GM21423 (cell line): ENCODE data around the gene PLXDC2.
"Not testable (repeated sequence)": the region's sequence is repeated elsewhere in the genome, so short reads cannot be mapped to it uniquely, and the experiment has no call there.

Source experiments
- ATAC-seq: cut with Tn5 transposase; IDR thresholded peaks from one replicate; pipeline ENCODE4 v1.9.1; 2021; ENCODE audit warnings: mild to moderate bottlenecking, moderate library complexity; ENCODE audit not compliant: unreplicated experiment

Gene PLXDC2

DNA sequence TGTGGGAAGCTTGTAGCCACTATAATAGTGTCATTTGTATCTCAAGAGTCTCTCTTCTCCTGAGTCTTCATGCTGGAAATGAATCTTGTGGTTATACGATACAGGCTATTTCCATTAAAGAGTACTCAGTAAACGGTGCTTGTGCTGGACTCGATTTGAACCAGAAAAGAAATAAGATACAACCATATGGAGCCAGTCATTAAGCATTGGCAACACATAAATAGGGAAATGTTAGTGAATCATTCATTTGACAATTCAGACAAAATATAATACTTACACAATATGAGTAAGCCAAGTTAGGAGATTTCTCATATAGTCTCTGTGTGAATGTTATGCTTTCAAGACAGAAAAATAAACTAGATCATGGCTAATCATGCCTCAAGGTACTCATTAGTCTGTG is 356.8 kb downstream of the PLXDC2 start:
- ATAC-seq = no peak

- ATAC-seq = no peak
These were observed 359.5 kb downstream of the PLXDC2 start for GRCh38 chr10:20175719-20176118.

- ATAC-seq = no peak
These were observed 364.5 kb downstream of the PLXDC2 start for GRCh38 chr10:20180766-20181165.

DNA sequence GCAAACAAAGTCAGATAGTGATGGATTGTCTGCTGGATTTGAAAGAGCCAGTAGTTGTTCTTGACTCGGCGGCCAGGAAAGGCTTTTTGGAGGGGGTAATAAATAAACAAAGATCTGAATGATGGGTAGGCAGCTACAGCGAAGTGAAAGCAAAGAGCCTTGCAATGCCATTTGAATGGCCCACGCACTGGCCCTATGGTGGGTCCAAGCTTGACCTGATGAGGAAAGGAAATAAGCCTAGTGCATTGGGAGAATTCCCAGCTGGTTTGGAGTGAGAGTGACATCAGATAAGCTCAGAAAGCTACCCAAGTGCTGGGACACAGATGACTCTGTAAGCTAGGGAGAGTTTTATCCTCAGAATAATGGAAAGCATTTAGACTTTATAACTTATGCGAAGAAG is 365.2 kb downstream of the PLXDC2 start:
- ATAC-seq = no peak

GRCh38 chr10:20185116-20185515 is 368.9 kb downstream of the PLXDC2 start:
- ATAC-seq = no peak

- ATAC-seq = not testable (repeated sequence)
These were observed 375.2 kb downstream of the PLXDC2 start for GRCh38 chr10:20191392-20191791.

DNA sequence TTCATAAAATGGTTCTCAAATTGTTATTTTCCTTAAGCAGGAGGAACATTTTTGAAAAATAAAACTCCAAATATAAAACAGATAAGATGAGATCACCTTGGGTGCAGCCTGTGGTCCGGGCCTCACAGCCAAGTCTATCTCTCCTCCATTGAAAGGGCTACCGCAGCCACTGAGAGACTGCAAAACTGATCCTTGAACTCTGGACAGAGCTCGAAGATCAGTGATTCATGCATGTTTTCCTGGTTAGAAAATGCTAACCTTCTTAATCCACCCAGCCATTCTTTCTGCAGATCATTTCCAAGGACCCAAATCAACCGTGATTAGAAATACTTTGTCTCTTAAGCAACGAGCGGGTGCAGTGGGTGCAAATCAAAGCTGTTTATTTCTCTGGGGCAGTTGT is 378.8 kb downstream of the PLXDC2 start:
- no peak for ATAC-seq

DNA sequence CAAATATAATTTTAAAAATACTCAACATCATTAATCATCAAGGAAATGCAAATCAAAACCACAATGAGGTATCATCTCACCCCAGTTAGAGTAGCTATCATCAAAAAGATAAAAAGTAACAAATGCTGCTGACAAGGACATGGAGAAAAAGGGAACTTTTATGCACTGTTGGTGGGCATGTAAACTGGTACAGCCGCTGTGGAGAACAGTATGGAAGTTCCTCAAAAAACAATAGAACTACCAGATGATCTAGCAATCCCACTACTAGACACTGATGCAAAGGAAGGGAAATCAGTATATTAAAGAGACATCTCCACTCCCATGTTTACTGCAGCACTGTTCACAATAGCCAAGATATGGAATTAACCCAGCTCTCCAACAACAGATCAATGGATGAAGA is 384.5 kb downstream of the PLXDC2 start:
- no peak for ATAC-seq

- ATAC-seq = no peak
These were observed 386.1 kb downstream of the PLXDC2 start for GRCh38 chr10:20202337-20202736.

DNA sequence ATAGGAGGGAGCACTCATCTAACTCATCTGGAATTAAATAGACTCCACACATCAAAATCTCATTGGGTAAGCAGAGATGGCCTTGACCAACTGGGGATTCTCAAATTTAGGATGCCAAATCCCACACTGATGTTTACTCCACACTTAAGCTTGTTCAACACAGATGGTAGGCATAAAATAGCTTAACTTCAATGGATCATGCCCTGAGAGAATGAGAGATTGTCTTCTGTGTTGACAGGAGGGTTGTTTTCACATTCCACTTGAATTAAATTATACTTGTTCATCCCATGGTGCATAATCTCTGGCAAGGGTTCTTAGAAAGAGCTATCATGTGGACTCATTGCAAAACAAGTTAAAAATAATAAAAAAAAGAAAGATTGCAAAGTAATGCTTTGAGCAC is 391.4 kb downstream of the PLXDC2 start:
- no peak for ATAC-seq

GRCh38 chr10:20209098-20209497 is 392.9 kb downstream of the PLXDC2 start:
- ATAC-seq = not testable (repeated sequence)

GRCh38 chr10:20215547-20216152 is 399.4 kb downstream of the PLXDC2 start:
- ATAC-seq = no peak

DNA sequence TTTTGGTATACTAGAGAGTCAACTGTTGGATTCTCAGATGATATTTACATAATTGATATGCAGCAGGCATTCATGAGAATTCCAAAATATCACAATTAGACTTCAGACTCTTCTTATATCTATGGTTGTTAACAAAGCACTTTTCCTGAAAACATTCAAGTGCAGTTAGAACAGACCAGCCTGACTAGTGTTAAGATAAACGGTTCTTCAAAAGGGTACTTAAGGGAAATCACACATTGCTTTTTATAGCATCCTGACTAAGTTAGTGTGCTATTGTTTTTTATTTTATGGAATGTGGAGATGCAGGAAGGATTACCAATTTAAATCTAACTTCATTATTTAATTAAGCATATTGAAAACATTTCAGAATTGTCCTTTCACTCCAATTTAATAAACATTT is 405.1 kb downstream of the PLXDC2 start:
- ATAC-seq = no peak

DNA sequence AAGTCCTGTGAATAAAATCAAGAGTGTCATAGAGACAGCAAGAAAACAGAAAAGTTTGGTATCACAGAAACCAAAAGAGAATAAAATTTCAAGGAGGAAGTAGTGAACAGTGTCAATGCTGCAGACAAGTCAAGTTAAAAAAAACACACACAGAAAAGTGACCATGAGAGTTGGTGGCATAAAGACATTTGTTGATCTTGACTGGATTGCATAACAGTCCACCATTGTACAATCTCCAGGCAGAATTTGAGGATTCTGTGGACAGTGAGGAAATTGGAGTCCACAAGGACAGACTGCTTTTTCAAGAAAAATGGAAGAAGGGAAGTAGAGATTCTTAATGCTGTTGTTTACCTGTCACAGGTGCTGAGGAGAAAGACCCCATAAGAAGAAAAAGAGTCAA is 412.5 kb downstream of the PLXDC2 start:
- no peak for ATAC-seq

DNA sequence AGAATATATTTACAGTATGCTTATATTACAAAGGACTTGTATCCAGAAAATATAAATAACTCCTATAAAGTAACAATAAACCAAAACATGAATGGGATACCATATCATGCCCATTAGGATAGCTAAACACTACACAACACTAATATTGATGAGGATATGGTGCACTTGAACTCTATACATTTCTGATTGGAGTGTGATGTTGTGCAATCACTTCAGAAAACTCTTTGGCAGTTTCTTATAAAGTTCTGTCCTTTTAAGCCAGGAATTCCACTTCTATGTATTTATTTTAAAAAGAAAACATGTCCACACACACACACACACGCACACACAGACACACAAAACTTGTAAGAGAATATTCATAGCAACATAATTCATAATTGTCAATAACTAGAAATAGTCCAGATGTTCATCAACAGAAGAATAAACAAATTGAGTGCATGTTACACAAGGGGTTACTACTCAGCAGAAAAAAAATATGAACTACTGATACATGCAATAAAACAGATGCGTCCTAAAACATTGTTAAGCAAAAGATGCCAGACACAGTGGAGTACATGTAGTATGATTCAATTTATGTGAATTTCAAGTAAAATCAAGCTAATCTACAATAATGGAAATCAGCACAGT is 416.0 kb downstream of the PLXDC2 start:
- no peak for ATAC-seq

GRCh38 chr10:20233423-20233822 is 417.2 kb downstream of the PLXDC2 start:
- no peak for ATAC-seq

DNA sequence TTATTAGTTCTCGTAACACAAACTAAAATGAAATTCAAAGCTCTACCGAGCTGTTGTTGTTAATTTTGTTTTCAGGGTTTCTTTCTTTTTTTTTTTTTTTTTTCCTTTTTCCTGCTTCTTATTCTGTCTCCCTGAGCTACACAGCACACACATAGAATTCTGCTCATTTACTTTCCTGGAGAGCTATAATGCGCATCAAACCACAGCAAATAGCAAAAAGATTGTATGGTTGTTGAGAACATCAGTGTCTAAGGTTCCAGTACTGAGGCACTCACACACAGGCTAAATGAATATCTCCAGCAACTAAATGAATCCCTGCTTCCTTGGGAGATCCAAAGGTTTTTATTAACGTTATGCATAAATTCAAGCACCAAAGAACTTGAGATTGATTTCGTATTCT is 418.3 kb downstream of the PLXDC2 start:
- ATAC-seq = no peak

- ATAC-seq = no peak
These were observed 420.9 kb downstream of the PLXDC2 start for GRCh38 chr10:20237091-20237570.

DNA sequence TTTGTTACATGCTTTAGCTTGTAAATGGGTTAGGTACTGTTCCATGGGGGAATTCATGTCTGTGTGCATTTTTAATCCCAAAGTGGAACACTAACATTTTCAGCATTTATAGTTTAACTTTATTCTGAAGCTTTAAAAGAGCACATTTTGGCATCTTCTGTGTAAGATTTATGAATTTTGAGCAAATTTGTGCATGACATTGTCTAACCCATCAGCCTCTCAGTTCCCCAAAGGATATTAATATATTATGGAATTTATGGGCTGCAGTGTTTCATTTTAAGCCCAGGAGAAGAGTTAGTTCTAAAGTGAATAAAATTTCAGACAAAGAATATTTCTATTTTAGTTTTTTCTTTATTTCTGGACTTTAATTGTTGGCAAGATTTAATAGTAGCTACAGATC is 421.4 kb downstream of the PLXDC2 start:
- no peak for ATAC-seq

GRCh38 chr10:20240643-20241042 is 424.4 kb downstream of the PLXDC2 start:
- ATAC-seq = no peak

GRCh38 chr10:20247454-20247853 is 431.2 kb downstream of the PLXDC2 start:
- ATAC-seq = no peak

DNA sequence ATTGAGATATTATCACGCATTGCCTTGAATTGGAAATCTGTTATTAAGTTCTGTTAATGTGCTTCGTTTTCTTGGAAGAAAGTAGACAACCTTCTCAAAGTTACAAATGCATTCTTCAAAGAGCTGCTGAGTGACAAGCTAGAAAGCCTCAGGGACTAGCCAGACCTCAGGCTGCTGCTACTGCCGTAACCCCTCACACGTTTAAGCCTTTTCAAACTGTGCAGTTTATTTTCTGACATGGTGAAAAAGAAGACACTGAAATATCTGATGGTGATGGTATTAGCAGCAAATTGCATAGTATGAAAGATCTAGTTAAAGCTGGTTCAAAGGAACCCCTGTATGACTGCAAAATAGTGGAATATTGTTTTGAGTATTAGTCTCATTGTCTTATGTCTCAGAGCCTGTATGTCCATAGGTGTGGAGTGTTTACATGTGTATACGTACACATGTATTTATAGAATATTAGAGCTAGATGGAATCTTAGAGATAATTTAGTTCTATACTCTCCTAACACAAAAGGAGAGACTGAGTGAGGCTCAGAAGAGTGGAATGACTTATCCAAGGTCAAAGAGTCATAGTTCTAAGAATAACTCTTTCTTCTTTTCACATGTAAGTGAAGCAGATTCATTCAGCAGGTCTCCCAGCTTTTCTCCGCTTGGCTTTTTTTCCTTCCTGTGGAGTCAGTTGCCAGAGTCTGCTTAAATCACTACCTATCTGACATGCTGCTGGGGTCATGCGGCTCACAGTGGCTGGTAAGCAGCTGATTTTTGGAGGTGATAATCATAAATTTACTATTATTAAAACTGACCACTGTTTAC is 431.9 kb downstream of the PLXDC2 start:
- ATAC-seq = no peak
